Thyroid gland (tissue), 4 donors: ENCODE measurements around the gene TRAK1. TPM values are rescaled to one million over a fixed set of nuclear protein-coding genes. Genes with fewer than 3 reads are reported as not detected.
"Not testable (repeated sequence)": the region's sequence is repeated elsewhere in the genome, so short reads cannot be mapped to it uniquely, and the experiment has no call there.

Experiments
- DNase-seq, 2 donors: peaks; one replicate each; pipeline ENCODE4 v3.0.0-alpha.2; 2019
- H3K27ac ChIP-seq, 3 donors: fragments of 200-600 bp; sonication (generic); 1 replicate in 2 of 3; 2 replicates in 1 of 3; pipeline ENCODE4 v1.5.1; 2016 to 2019; ENCODE audit warnings: mild to moderate bottlenecking in 1 of 3, moderate library complexity in 1 of 3
- H3K27me3 ChIP-seq: fragments of 200-600 bp; sonication (generic); one replicate; pipeline ENCODE4 v1.5.1; 2019
- H3K36me3 ChIP-seq, 2 donors: fragments of 200-600 bp; sonication (generic); one replicate each; pipeline ENCODE4 v1.5.1; 2016 to 2019
- H3K4me1 ChIP-seq, 2 donors: fragments of 200-600 bp; sonication (generic); one replicate each; pipeline ENCODE4 v1.5.1; 2017 to 2019
- H3K4me3 ChIP-seq, 3 donors: fragments of 200-600 bp; sonication (generic); replicated peaks in 1 of 3; 1 replicate in 2 of 3; 2 replicates in 1 of 3; pipeline ENCODE4 v1.5.1; 2016; ENCODE audit warnings: mild to moderate bottlenecking in 1 of 3
- H3K9me3 ChIP-seq: fragments of 200-600 bp; sonication (generic); one replicate; pipeline ENCODE4 v1.5.1; 2017
- CTCF ChIP-seq, 6 experiments: fragments of 200-600 bp in 3 of 6; fragments of 450-650 bp in 3 of 6; sonication (generic) in 3 of 6; IDR thresholded peaks; one replicate each; pipeline ENCODE4 v1.5.1; 2016 to 2019; ENCODE audit warnings: antibody characterized with exemption in 6 of 6, mild to moderate bottlenecking in 2 of 6, inconsistent platforms in 1 of 6, moderate library complexity in 1 of 6
- POLR2A ChIP-seq, 2 donors: fragments of 450-650 bp; IDR thresholded peaks; one replicate each; pipeline ENCODE4 v1.6.1; 2017; ENCODE audit warnings: antibody characterized with exemption in 2 of 2, mild to moderate bottlenecking in 2 of 2, moderate library complexity in 1 of 2
- WGBS, 2 donors: methylation state at CpG; one replicate each; pipeline ENCODE4 v1.1.5; 2017; 5-methylcytosine and 5-hydroxymethylcytosine counted together
- intact Hi-C: fragments of 100-400 bp; cut with DNase I; formaldehyde crosslinking; loops from one replicate; pipeline ENCODE4 v1.15.1; 2023
- total RNA-seq, 4 donors: library from RNA; depleted of rRNA; stranded (reverse); fragments of >200 nt; gene quantifications; one replicate each; pipeline ENCODE4 v1.2.3, GENCODE V29; 2016

Gene TRAK1, protein sequence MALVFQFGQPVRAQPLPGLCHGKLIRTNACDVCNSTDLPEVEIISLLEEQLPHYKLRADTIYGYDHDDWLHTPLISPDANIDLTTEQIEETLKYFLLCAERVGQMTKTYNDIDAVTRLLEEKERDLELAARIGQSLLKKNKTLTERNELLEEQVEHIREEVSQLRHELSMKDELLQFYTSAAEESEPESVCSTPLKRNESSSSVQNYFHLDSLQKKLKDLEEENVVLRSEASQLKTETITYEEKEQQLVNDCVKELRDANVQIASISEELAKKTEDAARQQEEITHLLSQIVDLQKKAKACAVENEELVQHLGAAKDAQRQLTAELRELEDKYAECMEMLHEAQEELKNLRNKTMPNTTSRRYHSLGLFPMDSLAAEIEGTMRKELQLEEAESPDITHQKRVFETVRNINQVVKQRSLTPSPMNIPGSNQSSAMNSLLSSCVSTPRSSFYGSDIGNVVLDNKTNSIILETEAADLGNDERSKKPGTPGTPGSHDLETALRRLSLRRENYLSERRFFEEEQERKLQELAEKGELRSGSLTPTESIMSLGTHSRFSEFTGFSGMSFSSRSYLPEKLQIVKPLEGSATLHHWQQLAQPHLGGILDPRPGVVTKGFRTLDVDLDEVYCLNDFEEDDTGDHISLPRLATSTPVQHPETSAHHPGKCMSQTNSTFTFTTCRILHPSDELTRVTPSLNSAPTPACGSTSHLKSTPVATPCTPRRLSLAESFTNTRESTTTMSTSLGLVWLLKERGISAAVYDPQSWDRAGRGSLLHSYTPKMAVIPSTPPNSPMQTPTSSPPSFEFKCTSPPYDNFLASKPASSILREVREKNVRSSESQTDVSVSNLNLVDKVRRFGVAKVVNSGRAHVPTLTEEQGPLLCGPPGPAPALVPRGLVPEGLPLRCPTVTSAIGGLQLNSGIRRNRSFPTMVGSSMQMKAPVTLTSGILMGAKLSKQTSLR
- total RNA-seq, result 10 to 100 TPM; 46.1 to 87.8 (median 76.4) TPM

DNA sequence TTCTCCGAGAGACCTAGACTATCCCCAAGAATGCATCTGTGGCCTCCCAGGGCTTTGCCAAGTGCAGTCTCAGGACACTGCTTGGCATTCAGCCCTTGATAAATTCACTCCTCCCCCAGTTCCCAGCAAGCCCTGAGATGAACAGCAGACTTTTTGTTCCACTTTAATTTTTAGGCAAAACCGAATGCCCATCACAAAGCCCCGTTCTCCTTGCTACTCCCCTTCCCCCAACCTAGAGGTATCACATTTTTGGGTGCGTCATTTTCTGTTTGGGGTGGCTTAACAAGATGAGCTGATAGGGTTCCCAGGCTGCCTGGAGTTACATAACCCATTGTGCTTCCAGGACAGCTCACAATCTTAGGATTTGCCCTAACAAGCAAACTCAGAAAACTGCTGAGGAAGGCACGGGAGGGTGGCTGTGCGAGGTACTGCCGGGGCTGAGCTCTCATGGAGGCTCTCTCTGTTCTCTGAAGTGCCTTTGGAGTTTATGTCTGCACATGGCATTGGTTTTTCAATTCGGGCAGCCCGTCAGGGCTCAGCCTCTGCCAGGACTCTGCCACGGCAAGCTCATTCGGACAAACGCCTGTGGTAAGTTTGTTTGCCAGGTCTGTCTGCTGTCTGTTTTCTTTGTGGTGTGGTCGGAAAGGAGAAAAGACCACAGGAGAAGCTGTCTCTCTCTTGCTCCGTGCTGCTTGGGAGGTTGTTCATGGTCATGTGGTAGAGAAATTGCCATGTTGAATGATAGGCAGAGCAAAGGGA, at the start of gene TRAK1:
TSS of gene TRAK1 (plus strand) at position 385 of the 759 bp plus-strand sequence. CDS start at position 498, 113 bp downstream.
- peak; percentile 87 for DNase-seq

DNA sequence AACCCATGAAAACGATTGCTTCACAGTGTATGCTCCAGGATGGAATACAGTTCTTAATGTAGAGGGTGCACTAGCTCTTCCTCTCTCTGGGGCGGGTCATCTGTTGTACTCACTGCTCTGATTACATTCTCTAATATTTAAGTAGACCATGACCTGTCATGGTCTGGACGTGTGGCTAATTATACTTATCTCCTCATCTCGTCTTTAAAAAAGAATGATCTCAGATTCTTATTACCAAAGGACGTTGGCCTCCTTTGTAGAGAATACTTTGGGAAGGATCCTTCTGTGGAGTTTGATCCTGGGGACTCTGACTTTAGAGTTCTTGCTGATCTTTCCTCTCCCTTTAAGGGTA, 48.4 kb upstream of the TRAK1 start:
- H3K4me1 ChIP-seq, result peaks cover 45 to 81% of the 10 kb centered on the region in 2 donors
- intact Hi-C loops, result no loop called here
- WGBS, 2 donors, result 37 to 38% methylated on average over 5 of the region's 5 CpGs
- DNase-seq, result no peak
- no peak overlapping the region for H3K4me3 ChIP-seq
- H3K9me3 ChIP-seq, result no peaks in the 10 kb centered on the region
- no peaks in the 10 kb centered on the region for H3K36me3 ChIP-seq
- TF ChIP-seq POLR2A (IDR thresholded peaks at IDR 0.05) (no peak), CTCF (IDR thresholded peaks at IDR 0.05) (no peak)
- H3K27ac ChIP-seq, result peak overlapping the region; percentile 71 to 93 (median 80)
- no peaks in the 10 kb centered on the region for H3K27me3 ChIP-seq

More for the DNA sequence above, at the start of gene TRAK1:
- Histone ChIP-seq H3K27ac (peak within 1 kb of the TSS; percentile 85 to 95 (median 89)), H3K4me1 (peaks cover 63 to 76% of the 10 kb centered on the region in 2 donors), H3K9me3 (no peaks in the 10 kb centered on the region), H3K36me3 (no peaks in the 10 kb centered on the region), H3K27me3 (no peaks in the 10 kb centered on the region), H3K4me3 (no peak within 1 kb of the TSS)
- TF ChIP-seq CTCF (IDR thresholded peaks at IDR 0.05), result peak in 2 of 6 experiments; percentile 5 to 17
- peak in 1 of 2 donors; percentile 41 for TF ChIP-seq POLR2A (IDR thresholded peaks at IDR 0.05)
- 22 to 37% methylated on average over 13 to 14 of the region's 14 CpGs for WGBS, 2 donors
- intact Hi-C loops, result loop anchor here (10.0 kb wide), 1 partner anchor 196 kb away; no protein-coding TSS in a partner anchor

- intact Hi-C loops, result no loop called here
- H3K27ac ChIP-seq, result peak overlapping the region; percentile 71 to 93 (median 80)
- TF ChIP-seq CTCF (IDR thresholded peaks at IDR 0.05) (no peak), POLR2A (IDR thresholded peaks at IDR 0.05) (peak in 1 of 2 donors; percentile 22)
- no peaks in the 10 kb centered on the region for H3K9me3 ChIP-seq
- no peaks in the 10 kb centered on the region for H3K27me3 ChIP-seq
- H3K4me1 ChIP-seq, result peaks cover 48 to 81% of the 10 kb centered on the region in 2 donors
- H3K36me3 ChIP-seq, result no peaks in the 10 kb centered on the region
- peak; percentile 72 to 76 for DNase-seq
- 21% methylated on average over 9 of the region's 9 CpGs for WGBS, 2 donors
- H3K4me3 ChIP-seq, result no peak overlapping the region
Observed at GRCh38 chr3:42043099-42043813, 47.9 kb upstream of the TRAK1 start.

- WGBS, 2 donors, result 74 to 76% methylated on average over 2 of the region's 2 CpGs
- Histone ChIP-seq H3K36me3 (no peaks in the 10 kb centered on the region), H3K4me3 (no peak overlapping the region), H3K9me3 (no peaks in the 10 kb centered on the region), H3K4me1 (peaks cover 42 to 82% of the 10 kb centered on the region in 2 donors), H3K27me3 (no peaks in the 10 kb centered on the region), H3K27ac (peak overlapping the region; percentile 71 to 93 (median 80))
- intact Hi-C loops, result no loop called here
- DNase-seq, result no peak
- TF ChIP-seq CTCF (IDR thresholded peaks at IDR 0.05) (no peak), POLR2A (IDR thresholded peaks at IDR 0.05) (no peak)
Observed at GRCh38 chr3:42045708-42046243, 45.4 kb upstream of the TRAK1 start.

DNA sequence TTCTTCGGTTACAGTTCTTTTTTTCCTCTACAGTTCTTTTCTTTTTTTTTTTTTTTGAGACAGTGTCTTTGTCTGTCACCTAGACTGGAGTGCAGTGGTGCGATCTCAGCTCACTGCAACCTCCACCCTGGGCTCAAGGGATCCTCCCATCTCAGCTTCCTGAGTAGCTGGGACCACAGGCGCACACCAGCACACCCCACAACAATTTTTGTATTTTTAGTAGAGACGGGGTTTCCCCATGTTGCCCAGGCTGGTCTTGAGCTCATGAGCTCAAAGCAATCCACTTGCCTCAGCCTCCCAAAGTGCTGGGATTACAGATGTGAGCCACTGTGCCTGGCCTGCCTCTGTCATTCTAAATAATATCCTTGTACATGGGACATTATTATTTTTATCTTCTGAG, 42.6 kb upstream of the TRAK1 start:
- 46 to 53% methylated on average over 4 of the region's 4 CpGs for WGBS, 2 donors
- H3K9me3 ChIP-seq, result not testable (repeated sequence)
- H3K27ac ChIP-seq, result peak overlapping the region in 1 of 3 donors; percentile 16

More for the DNA sequence above, 42.6 kb upstream of the TRAK1 start:
- H3K36me3 ChIP-seq, H3K27me3 ChIP-seq, DNase-seq, H3K4me3 ChIP-seq, intact Hi-C loops: not testable (repeated sequence)
- H3K4me1 ChIP-seq, result peaks cover 53 to 83% of the 10 kb centered on the region in 2 donors
